Thoracic aorta (tissue), 2 donors: ENCODE measurements around the gene RAB11FIP3. TPM values are rescaled to one million over a fixed set of nuclear protein-coding genes. Genes with fewer than 3 reads are reported as not detected.

ENCODE experiments used
- ATAC-seq: fragments of 150-250 bp; one replicate; pipeline ENCODE4 v1.8.0; 2017; ENCODE audit warnings: low read depth; ENCODE audit not compliant: insufficient number of reproducible peaks, low FRiP score
- DNase-seq: peaks from one replicate; pipeline ENCODE4 v3.0.0-alpha.2; 2020; ENCODE audit warnings: low spot score
- H3K27ac ChIP-seq, 2 donors: fragments of 200-600 bp; sonication (generic); 1 replicate in 1 of 2; 2 replicates in 1 of 2; pipeline ENCODE4 v1.5.1; 2016; ENCODE audit warnings: mild to moderate bottlenecking in 2 of 2, moderate library complexity in 2 of 2
- H3K27me3 ChIP-seq: fragments of 200-600 bp; sonication (generic); replicated peaks from 2 replicates; pipeline ENCODE4 v1.6.0; 2016; ENCODE audit warnings: mild to moderate bottlenecking; ENCODE audit not compliant: insufficient read depth
- H3K36me3 ChIP-seq: fragments of 200-600 bp; sonication (generic); one replicate; pipeline ENCODE4 v1.5.1; 2016
- H3K4me1 ChIP-seq, 2 donors: fragments of 200-600 bp; sonication (generic); 1 replicate in 1 of 2; 2 replicates in 1 of 2; pipeline versions ENCODE4 v1.5.1 to v1.6.0; 2016; ENCODE audit warnings: low read depth in 2 of 2, mild to moderate bottlenecking in 1 of 2; ENCODE audit not compliant: control insufficient read depth in 1 of 2
- H3K4me3 ChIP-seq: fragments of 200-600 bp; sonication (generic); 2 replicates; pipeline ENCODE4 v1.5.1; 2016; ENCODE audit warnings: mild to moderate bottlenecking
- H3K9me3 ChIP-seq: fragments of 200-600 bp; sonication (generic); 2 replicates; pipeline ENCODE4 v1.5.1; 2016
- total RNA-seq, 2 donors: library from RNA; depleted of rRNA; stranded (reverse); fragments of >200 nt; gene quantifications; one replicate each; pipeline versions ENCODE4 v1.1.0 to v1.2.3, GENCODE V29; 2016
- TF ChIP-seq, protein P1 (sequence below): fragments of 200-600 bp; sonication (generic); IDR thresholded peaks from one replicate; pipeline ENCODE4 v1.5.1; 2019; ENCODE audit warnings: antibody characterized with exemption

The RAB11FIP3 gene
- total RNA-seq, 2 donors from 2014 or later: 70.1 to 71.1 TPM

DNA sequence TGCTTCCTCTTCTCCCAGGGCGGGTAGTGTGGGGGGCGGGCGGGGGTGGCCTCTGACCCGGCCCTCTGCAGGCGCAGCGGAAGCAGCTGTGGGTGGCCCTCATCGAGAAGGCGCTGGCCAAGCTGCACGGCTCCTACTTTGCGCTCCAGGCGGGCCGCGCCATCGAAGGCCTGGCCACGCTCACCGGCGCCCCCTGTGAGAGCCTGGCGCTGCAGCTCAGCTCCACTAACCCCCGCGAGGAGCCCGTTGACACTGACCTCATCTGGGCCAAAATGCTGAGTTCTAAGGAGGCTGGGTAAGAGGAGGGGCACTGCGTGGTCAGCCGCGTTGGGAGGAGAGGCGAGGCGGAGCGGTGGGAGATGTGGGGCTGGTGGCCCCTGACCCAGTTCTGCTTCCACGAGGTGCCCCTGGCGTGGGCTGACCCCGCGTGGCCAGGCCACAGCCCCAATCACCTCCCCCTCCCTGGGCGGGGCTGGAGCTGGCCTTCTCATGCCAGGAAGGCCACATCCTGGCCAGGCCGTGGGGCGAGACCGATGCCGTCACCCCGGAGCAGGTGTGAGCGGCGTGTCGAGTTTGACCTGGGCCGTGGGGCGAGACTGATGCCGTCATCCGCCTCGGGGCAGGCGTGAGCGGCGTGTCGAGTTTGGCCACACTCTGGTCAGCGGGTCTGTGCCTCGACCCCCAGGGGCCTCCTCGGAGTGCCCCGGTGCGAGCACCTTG lies 124.3 kb downstream of the RAB11FIP3 start:
- TF ChIP-seq, protein P1, sequence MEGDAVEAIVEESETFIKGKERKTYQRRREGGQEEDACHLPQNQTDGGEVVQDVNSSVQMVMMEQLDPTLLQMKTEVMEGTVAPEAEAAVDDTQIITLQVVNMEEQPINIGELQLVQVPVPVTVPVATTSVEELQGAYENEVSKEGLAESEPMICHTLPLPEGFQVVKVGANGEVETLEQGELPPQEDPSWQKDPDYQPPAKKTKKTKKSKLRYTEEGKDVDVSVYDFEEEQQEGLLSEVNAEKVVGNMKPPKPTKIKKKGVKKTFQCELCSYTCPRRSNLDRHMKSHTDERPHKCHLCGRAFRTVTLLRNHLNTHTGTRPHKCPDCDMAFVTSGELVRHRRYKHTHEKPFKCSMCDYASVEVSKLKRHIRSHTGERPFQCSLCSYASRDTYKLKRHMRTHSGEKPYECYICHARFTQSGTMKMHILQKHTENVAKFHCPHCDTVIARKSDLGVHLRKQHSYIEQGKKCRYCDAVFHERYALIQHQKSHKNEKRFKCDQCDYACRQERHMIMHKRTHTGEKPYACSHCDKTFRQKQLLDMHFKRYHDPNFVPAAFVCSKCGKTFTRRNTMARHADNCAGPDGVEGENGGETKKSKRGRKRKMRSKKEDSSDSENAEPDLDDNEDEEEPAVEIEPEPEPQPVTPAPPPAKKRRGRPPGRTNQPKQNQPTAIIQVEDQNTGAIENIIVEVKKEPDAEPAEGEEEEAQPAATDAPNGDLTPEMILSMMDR: no peak
- no peaks in the 10 kb centered on the region for H3K9me3 ChIP-seq
- H3K4me3 ChIP-seq: no peak overlapping the region
- H3K27ac ChIP-seq: no peak overlapping the region
- ATAC-seq (no peak), DNase-seq (no peak)
- H3K4me1 ChIP-seq: no peaks in the 10 kb centered on the region
- no peaks in the 10 kb centered on the region for H3K27me3 ChIP-seq
- peaks cover 12% of the 10 kb centered on the region for H3K36me3 ChIP-seq

DNA sequence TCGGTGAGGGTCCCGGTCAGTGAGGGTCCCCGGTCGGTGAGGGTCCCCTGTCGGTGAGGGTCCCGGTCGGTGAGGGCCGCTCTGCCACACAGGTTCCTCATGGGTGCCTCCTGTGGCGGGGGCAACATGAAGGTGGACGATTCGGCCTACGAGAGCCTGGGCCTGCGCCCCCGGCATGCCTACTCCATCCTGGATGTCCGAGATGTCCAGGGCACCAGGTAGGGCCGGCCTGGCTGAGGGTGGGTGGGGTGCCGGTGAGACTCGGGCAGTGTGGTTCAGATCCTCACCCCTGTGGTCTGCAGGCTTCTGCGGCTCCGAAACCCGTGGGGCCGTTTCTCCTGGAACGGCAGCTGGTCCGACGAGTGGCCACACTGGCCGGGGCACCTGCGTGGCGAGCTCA lies 125.8 kb downstream of the RAB11FIP3 start:
- Histone ChIP-seq H3K27ac (no peak overlapping the region), H3K4me3 (no peak overlapping the region), H3K9me3 (no peaks in the 10 kb centered on the region), H3K27me3 (no peaks in the 10 kb centered on the region), H3K36me3 (peaks cover 12% of the 10 kb centered on the region), H3K4me1 (no peaks in the 10 kb centered on the region)
- no peak for DNase-seq
- ATAC-seq: no peak
- TF ChIP-seq, protein P1: no peak

DNA sequence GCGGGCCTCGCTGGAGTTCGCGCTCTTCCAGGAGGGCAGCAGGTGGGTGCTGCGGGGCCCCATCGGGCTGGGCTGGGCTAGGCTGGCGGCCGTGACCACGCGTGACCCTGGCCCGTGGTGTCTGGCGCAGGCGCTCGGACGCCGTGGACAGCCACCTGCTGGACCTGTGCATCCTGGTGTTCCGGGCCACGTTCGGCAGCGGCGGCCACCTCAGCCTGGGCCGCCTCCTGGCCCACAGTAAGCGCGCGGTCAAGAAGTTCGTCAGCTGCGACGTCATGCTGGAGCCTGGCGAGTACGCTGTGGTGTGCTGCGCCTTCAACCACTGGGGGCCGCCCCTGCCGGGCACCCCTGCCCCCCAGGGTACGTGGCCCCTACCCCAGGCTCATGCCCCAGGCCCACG lies 126.7 kb downstream of the RAB11FIP3 start:
- Histone ChIP-seq H3K27me3 (no peaks in the 10 kb centered on the region), H3K4me3 (no peak overlapping the region), H3K9me3 (no peaks in the 10 kb centered on the region), H3K36me3 (peaks cover 12% of the 10 kb centered on the region), H3K27ac (no peak overlapping the region), H3K4me1 (no peaks in the 10 kb centered on the region)
- DNase-seq (no peak), ATAC-seq (no peak)
- TF ChIP-seq, protein P1: no peak

DNA sequence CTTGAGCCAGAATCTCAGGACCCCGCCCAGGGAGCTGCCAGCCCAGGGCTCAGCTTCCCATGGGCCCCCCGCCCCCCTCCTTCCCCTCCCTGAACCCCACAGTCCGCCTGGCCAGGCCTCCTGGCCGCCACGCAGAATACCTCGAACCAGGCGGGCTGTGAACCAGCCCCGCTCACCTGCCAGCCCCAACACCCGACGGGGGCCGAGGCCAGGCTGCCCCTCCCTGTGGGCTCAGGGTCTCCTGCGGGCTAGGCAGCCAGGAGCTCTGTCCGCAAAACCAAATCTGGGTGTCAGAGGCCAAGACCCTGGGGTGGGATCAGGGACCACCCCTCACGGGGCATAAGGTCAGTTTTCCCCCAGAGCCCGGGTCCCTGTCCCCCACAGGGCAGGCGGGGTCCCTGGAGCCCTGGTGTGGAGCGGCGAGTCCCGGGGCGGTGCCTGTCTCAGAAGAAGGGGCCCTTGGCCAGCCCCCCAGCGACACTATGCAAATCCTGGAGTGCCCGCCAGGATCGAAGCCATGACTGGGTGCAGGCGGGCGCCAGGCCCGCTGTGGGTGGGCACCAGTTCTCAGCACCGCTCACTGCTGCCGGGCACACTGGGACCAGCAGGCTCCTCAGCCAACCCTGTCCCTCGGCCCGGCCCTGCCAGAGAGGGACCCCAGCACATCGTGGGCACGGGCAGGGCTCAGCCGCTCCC lies 128.3 kb downstream of the RAB11FIP3 start:
- H3K27me3 ChIP-seq: no peaks in the 10 kb centered on the region
- peaks cover 7% of the 10 kb centered on the region for H3K36me3 ChIP-seq
- no peaks in the 10 kb centered on the region for H3K4me1 ChIP-seq
- H3K27ac ChIP-seq: no peak overlapping the region
- no peak overlapping the region for H3K4me3 ChIP-seq
- H3K9me3 ChIP-seq: no peaks in the 10 kb centered on the region
- ATAC-seq (no peak), DNase-seq (no peak)
- TF ChIP-seq, protein P1: no peak

DNA sequence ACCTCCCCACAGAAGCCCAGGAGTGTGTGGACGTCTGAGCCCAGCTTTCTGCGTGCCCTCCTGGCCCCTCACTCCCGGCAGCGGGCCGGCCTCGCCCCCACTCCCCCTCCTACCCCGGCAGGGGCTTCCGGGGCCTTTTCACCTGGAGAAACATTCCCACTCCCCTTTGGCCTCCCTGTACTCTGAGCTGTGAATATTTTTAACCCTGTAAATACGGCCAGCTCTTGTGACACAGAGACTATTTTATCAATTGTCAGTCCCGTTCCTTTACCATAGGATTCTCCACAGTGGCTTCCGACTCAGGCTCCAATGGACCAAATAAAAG lies 128.8 kb downstream of the RAB11FIP3 start:
- no peaks in the 10 kb centered on the region for H3K4me1 ChIP-seq
- peaks cover 7% of the 10 kb centered on the region for H3K36me3 ChIP-seq
- TF ChIP-seq, protein P1: no peak
- no peak overlapping the region for H3K4me3 ChIP-seq
- ATAC-seq (no peak), DNase-seq (no peak)
- H3K9me3 ChIP-seq: no peaks in the 10 kb centered on the region
- no peaks in the 10 kb centered on the region for H3K27me3 ChIP-seq
- H3K27ac ChIP-seq: no peak overlapping the region
